Measurements from ENCODE around the gene PCCA.
"Not testable (repeated sequence)": the region's sequence is repeated elsewhere in the genome, so short reads cannot be mapped to it uniquely, and the experiment has no call there.

PCCA gene

DNA sequence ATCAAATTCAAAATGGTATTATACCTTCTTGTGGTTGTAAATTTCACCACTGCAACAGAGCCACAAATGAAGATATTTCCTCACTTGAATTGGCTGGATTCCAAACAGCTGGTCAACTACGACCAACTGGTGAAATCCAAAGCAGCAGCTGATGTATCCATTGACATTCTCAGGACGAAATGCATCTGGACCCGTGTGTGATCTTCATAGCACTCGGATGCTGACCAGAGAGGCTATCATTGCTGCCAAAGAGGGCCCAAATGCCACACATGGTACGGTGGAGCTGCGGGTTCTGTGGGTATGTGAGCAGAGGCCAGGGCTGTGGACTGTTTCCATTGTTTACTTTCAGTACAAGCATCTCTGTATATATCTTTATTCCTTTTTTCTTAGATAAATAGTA is 25.6 kb upstream of the PCCA start:
- DNase-seq (ENCODE audit: low read depth, low spot score), result no peak
- Histone ChIP-seq H3K36me3 (ENCODE audit: insufficient read depth, insufficient read length, low read length) (no peaks in the 10 kb centered on the region), H3K4me3 (ENCODE audit: insufficient read length, low read depth) (no peak overlapping the region), H3K27me3 (ENCODE audit: insufficient read depth, insufficient read length) (no peaks in the 10 kb centered on the region), H3K9me3 (ENCODE audit: insufficient read depth, low read length) (no peaks in the 10 kb centered on the region), H3K9ac (ENCODE audit: insufficient read length, low read depth) (no peak overlapping the region), H3K4me1 (ENCODE audit: insufficient read depth, insufficient read length) (no peaks in the 10 kb centered on the region)
- TF ChIP-seq SUZ12 (IDR thresholded peaks at IDR 0.05; ENCODE audit: extremely low read depth, insufficient read depth, insufficient read length) (no peak), ZNF274 (IDR thresholded peaks at IDR 0.05; ENCODE audit: low read depth, low read length) (no peak), YY1 (IDR thresholded peaks at IDR 0.05; ENCODE audit: insufficient read depth, insufficient read length) (no peak)

DNA sequence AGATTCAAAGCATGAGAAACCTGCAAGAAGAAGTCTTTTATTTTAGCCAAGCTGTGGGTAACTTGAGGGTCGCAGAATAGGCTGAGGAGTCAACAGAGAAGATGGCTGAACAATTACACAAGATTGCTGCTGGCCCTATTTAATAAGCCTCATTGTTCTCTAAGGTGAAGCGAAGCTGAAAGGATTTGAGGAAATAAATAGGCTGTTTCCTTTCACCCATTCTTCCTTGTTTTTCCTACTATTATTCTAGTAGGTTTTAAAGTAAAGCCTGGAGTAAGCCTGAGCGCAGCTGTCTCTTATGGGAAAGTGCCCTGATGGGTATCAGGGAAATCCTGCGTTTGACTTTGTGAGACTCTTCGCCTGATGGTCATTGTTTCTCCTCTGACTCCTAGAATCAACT is 25.0 kb upstream of the PCCA start:
- DNase-seq (ENCODE audit: low read depth, low spot score), result no peak
- Histone ChIP-seq H3K9ac (ENCODE audit: insufficient read length, low read depth) (no peak overlapping the region), H3K4me1 (ENCODE audit: insufficient read depth, insufficient read length) (no peaks in the 10 kb centered on the region), H3K4me3 (ENCODE audit: insufficient read length, low read depth) (no peak overlapping the region), H3K36me3 (ENCODE audit: insufficient read depth, insufficient read length, low read length) (no peaks in the 10 kb centered on the region), H3K9me3 (ENCODE audit: insufficient read depth, low read length) (no peaks in the 10 kb centered on the region), H3K27me3 (ENCODE audit: insufficient read depth, insufficient read length) (no peaks in the 10 kb centered on the region)
- TF ChIP-seq SUZ12 (IDR thresholded peaks at IDR 0.05; ENCODE audit: extremely low read depth, insufficient read depth, insufficient read length) (no peak), YY1 (IDR thresholded peaks at IDR 0.05; ENCODE audit: insufficient read depth, insufficient read length) (no peak), ZNF274 (IDR thresholded peaks at IDR 0.05; ENCODE audit: low read depth, low read length) (no peak)

DNA sequence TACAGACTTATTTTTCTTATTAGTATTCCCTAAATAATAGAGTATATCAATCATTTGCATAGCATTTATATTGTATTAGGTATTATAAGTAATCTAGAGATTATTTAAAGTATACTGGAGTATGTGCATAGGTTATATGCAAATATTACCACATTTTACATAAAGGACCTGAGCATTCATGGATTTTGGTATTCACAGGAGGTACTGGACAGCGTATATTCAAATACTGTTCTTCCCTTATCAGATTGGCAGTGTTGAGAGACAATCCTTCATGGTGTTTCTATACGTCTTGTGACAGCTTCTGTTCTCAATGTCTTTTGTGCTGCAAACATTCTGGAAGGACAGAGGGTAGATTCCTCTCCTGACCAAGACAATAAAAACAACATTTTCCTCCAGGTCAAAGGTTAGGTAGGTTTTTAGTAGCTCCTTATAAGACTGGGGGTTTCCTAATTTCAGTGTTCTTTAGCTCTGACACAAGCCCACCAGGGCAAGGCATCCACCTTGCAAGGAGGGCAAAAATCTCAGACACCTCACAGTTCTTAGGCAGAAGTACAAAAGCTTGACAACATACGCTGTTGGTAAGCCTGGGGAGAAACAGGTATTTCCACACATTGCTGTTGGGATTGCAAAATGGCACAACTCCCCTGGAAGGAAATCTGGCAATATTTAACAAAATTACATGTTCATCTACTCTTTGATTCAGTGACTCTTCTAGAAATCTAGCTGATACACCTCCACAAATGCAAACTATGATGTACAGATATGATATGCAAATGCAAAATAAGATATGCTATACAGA is 20.6 kb upstream of the PCCA start:
- Histone ChIP-seq H3K36me3 (ENCODE audit: insufficient read depth, insufficient read length, low read length) (no peaks in the 10 kb centered on the region), H3K4me3 (ENCODE audit: insufficient read length, low read depth) (no peak overlapping the region), H3K27me3 (ENCODE audit: insufficient read depth, insufficient read length) (no peaks in the 10 kb centered on the region), H3K9ac (ENCODE audit: insufficient read length, low read depth) (no peak overlapping the region), H3K9me3 (ENCODE audit: insufficient read depth, low read length) (no peaks in the 10 kb centered on the region), H3K4me1 (ENCODE audit: insufficient read depth, insufficient read length) (no peaks in the 10 kb centered on the region)
- no peak for TF ChIP-seq ZNF274 (IDR thresholded peaks at IDR 0.05; ENCODE audit: low read depth, low read length)
- TF ChIP-seq SUZ12 (IDR thresholded peaks at IDR 0.05; ENCODE audit: extremely low read depth, insufficient read depth, insufficient read length), result no peak
- TF ChIP-seq YY1 (IDR thresholded peaks at IDR 0.05; ENCODE audit: insufficient read depth, insufficient read length), result no peak
- no peak for DNase-seq (ENCODE audit: low read depth, low spot score)

DNA sequence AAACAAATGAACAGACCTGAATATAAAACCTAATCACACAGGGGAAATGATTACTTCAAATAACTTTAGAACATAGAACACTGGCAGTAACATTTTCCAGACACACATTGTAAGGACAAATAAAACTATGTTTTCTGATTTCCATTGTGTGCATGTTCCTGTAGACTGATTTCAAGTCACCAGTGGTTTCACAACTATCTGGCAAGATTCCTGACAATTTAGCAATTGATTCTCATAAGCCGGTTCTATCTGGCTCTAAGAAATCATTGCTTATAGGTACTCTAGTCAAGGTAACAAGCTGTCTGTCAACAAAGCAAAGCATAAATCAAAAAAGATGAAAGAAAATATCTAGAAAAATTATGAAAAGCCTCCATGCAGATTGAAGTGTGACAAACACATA is 19.6 kb upstream of the PCCA start:
- no peaks in the 10 kb centered on the region for H3K27me3 ChIP-seq (ENCODE audit: insufficient read depth, insufficient read length)
- no peak overlapping the region for H3K4me3 ChIP-seq (ENCODE audit: insufficient read length, low read depth)
- H3K9me3 ChIP-seq (ENCODE audit: insufficient read depth, low read length), result no peaks in the 10 kb centered on the region
- no peaks in the 10 kb centered on the region for H3K4me1 ChIP-seq (ENCODE audit: insufficient read depth, insufficient read length)
- no peak overlapping the region for H3K9ac ChIP-seq (ENCODE audit: insufficient read length, low read depth)
- no peak for TF ChIP-seq SUZ12 (IDR thresholded peaks at IDR 0.05; ENCODE audit: extremely low read depth, insufficient read depth, insufficient read length)
- no peak for TF ChIP-seq ZNF274 (IDR thresholded peaks at IDR 0.05; ENCODE audit: low read depth, low read length)
- TF ChIP-seq YY1 (IDR thresholded peaks at IDR 0.05; ENCODE audit: insufficient read depth, insufficient read length), result no peak
- no peaks in the 10 kb centered on the region for H3K36me3 ChIP-seq (ENCODE audit: insufficient read depth, insufficient read length, low read length)
- no peak for DNase-seq (ENCODE audit: low read depth, low spot score)

DNA sequence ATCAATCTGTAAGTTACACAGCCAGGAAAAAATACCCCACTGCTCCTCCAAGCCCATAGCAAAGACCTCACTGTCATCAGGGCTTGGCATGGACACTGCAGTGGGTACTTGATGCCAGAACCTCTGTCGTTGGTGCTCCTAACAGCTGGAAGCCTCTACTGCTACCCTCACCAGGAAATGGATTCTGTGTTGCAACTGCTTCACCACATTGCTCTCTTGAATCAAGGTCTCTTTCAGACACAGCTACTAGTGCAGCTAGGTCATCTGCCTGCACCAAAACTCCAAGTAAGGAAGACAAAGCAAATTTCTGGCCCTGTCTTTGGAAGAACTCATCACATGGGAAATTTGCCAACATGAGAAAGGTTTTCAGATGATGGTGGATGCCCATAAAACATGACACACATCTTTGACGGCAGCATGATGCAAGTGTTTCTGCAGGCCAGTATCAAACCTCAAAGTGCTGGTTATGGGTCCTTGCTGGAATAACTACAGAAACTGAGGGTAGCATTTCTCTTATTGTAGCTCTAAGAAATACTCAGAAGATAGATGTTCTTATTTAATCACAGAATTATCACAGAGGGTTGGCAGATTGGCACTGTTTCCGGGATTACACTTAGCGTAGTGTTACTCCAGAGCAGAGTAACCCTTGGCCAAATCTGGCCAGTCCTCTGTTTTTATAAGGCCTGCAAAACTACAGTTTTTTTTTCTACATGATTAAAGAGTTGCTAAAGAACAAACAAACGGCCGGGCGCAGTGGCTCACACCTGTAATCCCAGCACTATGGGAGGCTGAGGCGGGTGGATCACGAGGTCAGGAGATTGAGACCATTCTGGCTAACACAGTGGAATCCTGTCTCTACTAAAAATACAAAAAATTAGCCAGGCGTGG is 12.9 kb upstream of the PCCA start:
- Histone ChIP-seq H3K9me3 (ENCODE audit: insufficient read depth, low read length) (peaks cover 7% of the 10 kb centered on the region; the same call in 1 of the 2 replicates), H3K4me1 (ENCODE audit: insufficient read depth, insufficient read length) (no peaks in the 10 kb centered on the region), H3K9ac (ENCODE audit: insufficient read length, low read depth) (no peak overlapping the region), H3K36me3 (ENCODE audit: insufficient read depth, insufficient read length, low read length) (no peaks in the 10 kb centered on the region), H3K27me3 (ENCODE audit: insufficient read depth, insufficient read length) (no peaks in the 10 kb centered on the region), H3K4me3 (ENCODE audit: insufficient read length, low read depth) (no peak overlapping the region)
- TF ChIP-seq YY1 (IDR thresholded peaks at IDR 0.05; ENCODE audit: insufficient read depth, insufficient read length), result no peak
- no peak for TF ChIP-seq ZNF274 (IDR thresholded peaks at IDR 0.05; ENCODE audit: low read depth, low read length)
- no peak for TF ChIP-seq SUZ12 (IDR thresholded peaks at IDR 0.05; ENCODE audit: extremely low read depth, insufficient read depth, insufficient read length)
- DNase-seq (ENCODE audit: low read depth, low spot score), result no peak

DNA sequence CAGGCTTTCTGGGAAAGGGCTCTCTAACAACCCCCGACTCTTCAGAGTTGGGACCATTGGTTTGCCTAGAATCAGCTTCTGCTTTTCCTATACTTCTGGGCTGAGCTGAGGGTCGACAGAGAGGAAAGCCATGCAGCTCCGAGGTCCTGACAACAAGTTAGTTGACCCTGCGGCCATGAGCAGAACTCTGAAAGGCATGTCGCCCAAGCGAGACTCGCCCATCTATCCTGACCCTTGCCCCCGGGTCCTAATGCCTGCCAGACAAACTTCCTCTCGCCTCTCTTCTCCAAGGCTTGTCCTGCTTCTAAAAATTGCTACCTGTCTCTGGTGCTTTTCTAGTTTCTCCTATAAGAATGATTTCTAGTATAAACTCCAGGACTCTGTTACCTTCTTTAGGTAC is 9.9 kb upstream of the PCCA start:
- not testable (repeated sequence) for H3K9me3 ChIP-seq (ENCODE audit: insufficient read depth, low read length); H3K27me3 ChIP-seq (ENCODE audit: insufficient read depth, insufficient read length); H3K9ac ChIP-seq (ENCODE audit: insufficient read length, low read depth); DNase-seq (ENCODE audit: low read depth, low spot score); H3K4me3 ChIP-seq (ENCODE audit: insufficient read length, low read depth); H3K36me3 ChIP-seq (ENCODE audit: insufficient read depth, insufficient read length, low read length); H3K4me1 ChIP-seq (ENCODE audit: insufficient read depth, insufficient read length)

DNA sequence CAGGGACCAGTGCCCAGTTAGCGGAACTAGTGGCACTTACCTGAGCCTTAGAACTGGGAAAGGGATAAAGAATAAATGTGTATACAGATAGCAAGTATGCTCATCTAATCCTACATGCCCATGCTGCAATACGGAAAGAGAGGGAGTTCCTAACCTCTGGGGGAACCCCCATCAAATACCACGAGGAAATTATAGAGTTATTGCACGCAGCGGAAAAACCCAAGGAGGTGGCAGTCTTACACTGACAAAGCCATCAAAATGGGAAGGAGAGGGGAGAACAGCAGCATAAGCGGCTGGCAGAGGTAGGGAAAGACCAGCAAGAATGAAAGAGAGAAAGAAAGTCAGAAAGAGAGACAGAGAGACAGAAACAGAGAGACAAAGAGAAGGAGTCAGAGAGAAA is 5.5 kb upstream of the PCCA start:
- H3K36me3 ChIP-seq (ENCODE audit: insufficient read depth, insufficient read length, low read length); H3K27me3 ChIP-seq (ENCODE audit: insufficient read depth, insufficient read length); DNase-seq (ENCODE audit: low read depth, low spot score); H3K4me1 ChIP-seq (ENCODE audit: insufficient read depth, insufficient read length); H3K9ac ChIP-seq (ENCODE audit: insufficient read length, low read depth); H3K9me3 ChIP-seq (ENCODE audit: insufficient read depth, low read length); H3K4me3 ChIP-seq (ENCODE audit: insufficient read length, low read depth): not testable (repeated sequence)
